Epithelial cell of proximal tubule (primary cell): ENCODE data around the gene VPS36. TPM values are rescaled to one million over a fixed set of nuclear protein-coding genes. Genes with fewer than 3 reads are reported as not detected.
"Not testable (repeated sequence)": the region's sequence is repeated elsewhere in the genome, so short reads cannot be mapped to it uniquely, and the experiment has no call there.

Experiments
- DNase-seq: peaks from one replicate; pipeline ENCODE4 v3.0.0-alpha.2; 2011; ENCODE audit warnings: low read depth
- H3K4me3 ChIP-seq: 2 replicates; pipeline ENCODE4 v1.5.1; 2011; ENCODE audit warnings: low read depth, mild to moderate bottlenecking, low read length
- total RNA-seq: library from RNA; depleted of rRNA; stranded (reverse); fragments of >200 nt; gene quantifications from 2 replicates; pipeline ENCODE4 v1.2.3, GENCODE V29; 2015
- TF ChIP-seq, protein P1 (sequence below): conservative IDR thresholded peaks from 2 replicates; pipeline ENCODE4 v1.5.1; 2012; ENCODE audit warnings: low read depth, mild to moderate bottlenecking, low read length

Gene VPS36, protein sequence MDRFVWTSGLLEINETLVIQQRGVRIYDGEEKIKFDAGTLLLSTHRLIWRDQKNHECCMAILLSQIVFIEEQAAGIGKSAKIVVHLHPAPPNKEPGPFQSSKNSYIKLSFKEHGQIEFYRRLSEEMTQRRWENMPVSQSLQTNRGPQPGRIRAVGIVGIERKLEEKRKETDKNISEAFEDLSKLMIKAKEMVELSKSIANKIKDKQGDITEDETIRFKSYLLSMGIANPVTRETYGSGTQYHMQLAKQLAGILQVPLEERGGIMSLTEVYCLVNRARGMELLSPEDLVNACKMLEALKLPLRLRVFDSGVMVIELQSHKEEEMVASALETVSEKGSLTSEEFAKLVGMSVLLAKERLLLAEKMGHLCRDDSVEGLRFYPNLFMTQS
- total RNA-seq = 15.8 and 26.8 TPM in 2 replicates

DNA sequence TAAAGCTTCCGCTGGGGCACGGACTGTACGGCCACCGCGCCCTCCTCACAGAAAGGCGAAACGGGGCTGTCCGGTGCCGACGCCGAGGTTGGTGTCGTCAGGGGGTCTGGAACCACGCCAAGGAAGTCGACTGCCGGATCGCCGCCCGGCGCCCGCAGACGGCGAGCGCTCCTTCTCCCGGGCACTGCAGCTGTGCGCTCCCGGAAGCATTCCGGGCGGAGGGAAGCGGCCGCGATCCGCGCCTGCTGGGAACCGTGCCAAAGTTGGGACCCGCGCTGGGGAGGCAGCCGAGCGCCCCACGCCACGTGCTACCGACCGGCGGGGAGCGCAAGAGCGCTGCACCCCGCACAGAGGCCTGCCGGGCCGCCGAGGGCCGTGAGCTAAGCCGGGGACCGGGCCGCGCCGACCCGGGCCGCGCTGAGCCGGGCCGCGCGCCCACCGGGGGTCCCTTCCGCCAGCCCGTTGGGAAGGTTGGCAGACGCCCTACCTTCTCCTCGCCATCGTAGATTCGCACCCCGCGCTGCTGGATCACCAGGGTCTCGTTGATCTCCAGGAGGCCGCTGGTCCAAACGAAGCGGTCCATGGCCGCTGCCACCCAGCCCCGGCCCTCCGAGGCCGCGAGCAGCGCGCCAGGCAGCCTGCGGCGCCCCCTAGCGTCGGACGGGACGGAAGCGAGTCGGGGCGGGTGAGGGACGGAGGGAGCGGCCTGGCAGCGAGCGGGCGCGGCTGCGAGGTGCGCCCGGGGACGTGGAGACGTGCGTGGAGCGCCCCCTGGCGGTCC, at the start of gene VPS36:
TSS of gene VPS36 (minus strand) at position 623 of the 781 bp plus-strand sequence. CDS start at position 583, 40 bp downstream.
- peak within 1 kb of the TSS; percentile 91 for H3K4me3 ChIP-seq
- DNase-seq = no peak
- TF ChIP-seq, protein P1, sequence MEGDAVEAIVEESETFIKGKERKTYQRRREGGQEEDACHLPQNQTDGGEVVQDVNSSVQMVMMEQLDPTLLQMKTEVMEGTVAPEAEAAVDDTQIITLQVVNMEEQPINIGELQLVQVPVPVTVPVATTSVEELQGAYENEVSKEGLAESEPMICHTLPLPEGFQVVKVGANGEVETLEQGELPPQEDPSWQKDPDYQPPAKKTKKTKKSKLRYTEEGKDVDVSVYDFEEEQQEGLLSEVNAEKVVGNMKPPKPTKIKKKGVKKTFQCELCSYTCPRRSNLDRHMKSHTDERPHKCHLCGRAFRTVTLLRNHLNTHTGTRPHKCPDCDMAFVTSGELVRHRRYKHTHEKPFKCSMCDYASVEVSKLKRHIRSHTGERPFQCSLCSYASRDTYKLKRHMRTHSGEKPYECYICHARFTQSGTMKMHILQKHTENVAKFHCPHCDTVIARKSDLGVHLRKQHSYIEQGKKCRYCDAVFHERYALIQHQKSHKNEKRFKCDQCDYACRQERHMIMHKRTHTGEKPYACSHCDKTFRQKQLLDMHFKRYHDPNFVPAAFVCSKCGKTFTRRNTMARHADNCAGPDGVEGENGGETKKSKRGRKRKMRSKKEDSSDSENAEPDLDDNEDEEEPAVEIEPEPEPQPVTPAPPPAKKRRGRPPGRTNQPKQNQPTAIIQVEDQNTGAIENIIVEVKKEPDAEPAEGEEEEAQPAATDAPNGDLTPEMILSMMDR = peak; percentile 97

DNA sequence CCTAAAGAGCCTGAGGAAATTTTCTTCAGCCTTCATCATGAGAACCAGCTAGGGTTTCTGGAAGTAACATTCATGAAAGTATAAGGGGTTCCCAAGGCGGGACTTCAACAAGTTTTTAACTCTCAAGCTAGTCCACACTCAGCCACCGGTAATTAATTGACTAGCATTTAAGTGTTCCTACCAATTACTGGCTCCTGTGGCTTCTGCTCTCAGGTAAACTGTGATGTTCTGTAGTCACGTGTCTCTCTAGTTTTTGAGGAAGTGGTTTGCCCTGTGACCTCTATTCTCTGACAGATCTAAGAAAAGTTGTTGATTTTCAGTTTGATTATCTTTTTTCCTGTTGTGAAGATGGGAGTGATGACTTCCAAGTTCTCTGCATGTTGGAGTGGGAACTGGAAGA, 47.5 kb upstream of the VPS36 start:
- DNase-seq, H3K4me3 ChIP-seq: not testable (repeated sequence)

DNA sequence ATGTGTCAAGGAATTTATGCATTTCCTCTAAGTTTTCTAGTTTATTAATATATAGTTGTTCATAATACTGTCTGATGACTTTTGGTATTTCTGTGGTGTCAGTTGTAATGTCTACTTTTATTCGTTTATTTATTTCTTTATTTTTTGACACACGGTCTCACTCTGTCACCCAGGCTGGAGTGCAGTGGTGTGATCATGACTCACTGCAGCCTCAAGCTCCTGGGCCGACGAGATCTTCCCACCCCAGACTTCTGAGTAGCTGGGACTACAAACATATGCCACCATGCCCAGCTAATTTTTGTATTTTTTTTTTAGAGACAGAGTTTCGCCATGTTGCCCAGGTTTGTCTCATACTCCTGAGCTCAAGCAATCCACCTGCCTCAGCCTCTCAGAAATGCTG, 43.8 kb upstream of the VPS36 start:
- not testable (repeated sequence) for DNase-seq, H3K4me3 ChIP-seq

DNA sequence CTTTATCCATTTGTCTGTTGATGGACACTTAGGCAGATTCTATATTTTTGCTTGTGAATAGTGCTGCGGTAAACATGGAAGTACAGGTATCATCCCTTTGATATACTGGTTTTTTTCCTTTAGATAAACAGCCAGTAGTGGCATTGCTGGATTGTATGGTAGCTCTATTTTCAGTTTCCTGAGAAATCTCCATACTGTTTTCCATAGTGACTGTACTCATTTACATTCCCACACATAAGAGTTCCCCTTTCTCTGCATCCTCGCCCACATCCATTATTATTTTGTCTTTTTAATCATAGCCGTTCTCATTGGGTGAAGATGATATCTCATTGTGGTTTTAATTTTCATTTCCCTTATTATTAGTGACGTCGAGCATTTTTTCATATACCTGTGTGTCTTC, 40.6 kb upstream of the VPS36 start:
- not testable (repeated sequence) for DNase-seq, H3K4me3 ChIP-seq

DNA sequence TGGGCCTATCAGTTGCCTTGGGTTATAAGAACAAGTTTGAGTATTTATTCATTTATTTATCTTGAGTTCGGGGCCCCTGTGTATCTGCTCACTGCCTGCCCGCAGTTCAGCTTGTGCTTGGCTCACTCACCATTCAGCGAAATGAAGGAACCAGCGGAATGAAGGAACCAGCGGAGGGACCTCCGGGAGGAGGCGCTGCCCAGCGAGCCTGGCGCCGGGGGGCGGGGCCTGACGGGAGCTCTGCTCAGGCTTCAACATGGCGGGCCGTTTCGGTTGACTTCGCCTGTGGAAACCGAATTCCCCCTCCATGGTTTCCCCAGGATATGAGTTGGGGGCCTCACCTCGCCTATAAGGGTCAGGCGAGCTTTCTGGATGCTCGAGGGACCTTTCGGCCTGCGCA, 38.3 kb upstream of the VPS36 start:
- not testable (repeated sequence) for DNase-seq, H3K4me3 ChIP-seq

GRCh38 chr13:52487078-52487477, 36.6 kb upstream of the VPS36 start:
- DNase-seq = not testable (repeated sequence)

GRCh38 chr13:52480677-52481428, 30.4 kb upstream of the VPS36 start:
- not testable (repeated sequence) for DNase-seq, H3K4me3 ChIP-seq

More at GRCh38 chr13:52487078-52487477, 36.6 kb upstream of the VPS36 start:
- H3K4me3 ChIP-seq = not testable (repeated sequence)

DNA sequence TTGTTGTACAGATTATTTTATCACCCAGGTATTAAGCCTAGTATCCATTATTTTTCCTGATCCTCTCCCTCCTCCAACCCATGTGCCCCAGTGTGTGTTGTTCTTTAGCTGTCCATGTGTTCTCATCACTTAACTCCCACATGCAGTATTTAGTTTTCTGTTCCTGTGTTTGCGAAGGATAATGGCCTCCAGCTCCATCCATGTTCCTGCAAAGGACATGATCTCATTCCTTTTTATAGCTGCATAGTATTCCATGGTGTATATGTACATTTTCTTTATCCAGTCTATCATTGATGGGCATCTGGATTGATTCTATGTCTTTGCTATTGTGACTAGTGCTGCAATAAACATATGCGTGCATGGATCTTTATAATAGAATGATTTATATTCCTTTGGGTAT, 18.1 kb upstream of the VPS36 start:
- H3K4me3 ChIP-seq, DNase-seq: not testable (repeated sequence)

DNA sequence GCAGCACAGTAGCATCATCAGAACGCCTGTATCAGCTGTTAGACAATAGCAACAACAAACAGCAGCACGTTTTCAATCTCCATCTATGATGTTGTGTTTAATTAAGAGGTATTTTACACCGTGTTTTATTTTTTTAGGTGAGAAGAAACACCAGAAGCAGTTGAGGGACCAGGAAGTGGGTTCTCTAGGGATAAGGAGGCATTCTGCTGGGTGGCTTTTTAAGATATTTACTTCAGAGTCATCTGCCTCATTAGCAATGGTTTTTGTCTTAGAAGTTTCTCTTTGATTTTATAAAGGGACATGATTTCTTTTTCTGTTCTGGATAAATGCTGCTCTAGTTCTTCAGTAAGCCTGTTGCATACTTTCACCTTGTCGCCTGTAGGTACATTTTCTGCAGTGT, 13.1 kb upstream of the VPS36 start:
- TF ChIP-seq, protein P1 = no peak
- no peak for DNase-seq
- H3K4me3 ChIP-seq = no peak overlapping the region

DNA sequence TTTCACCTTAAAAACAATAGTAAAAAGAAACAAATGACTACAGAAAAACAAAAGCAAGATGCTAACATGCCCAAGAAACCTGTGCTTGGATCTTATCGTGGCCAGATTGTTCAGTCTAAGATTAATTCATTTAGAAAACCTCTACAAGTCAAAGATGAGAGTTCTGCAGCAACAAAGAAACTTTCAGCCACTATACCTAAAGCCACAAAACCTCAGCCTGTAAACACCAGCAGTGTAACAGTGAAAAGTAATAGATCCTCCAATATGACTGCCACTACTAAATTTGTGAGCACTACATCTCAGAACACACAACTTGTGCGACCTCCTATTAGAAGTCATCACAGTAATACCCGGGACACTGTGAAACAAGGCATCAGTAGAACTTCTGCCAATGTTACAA, 10.8 kb upstream of the VPS36 start:
- H3K4me3 ChIP-seq = no peak overlapping the region
- DNase-seq = no peak
- TF ChIP-seq, protein P1 = no peak
